Transverse colon (tissue), 3 donors: ENCODE data around the gene PLCH1.

ENCODE experiments used
- POLR2A ChIP-seq: fragments of 450-650 bp; IDR thresholded peaks from one replicate; pipeline ENCODE4 v1.6.1; 2016; ENCODE audit warnings: antibody characterized with exemption, mild to moderate bottlenecking, moderate library complexity
- TF ChIP-seq, protein P1 (sequence below), 5 experiments: fragments of 200-600 bp in 3 of 5; fragments of 450-650 bp in 2 of 5; sonication (generic) in 3 of 5; IDR thresholded peaks; 1 replicate in 2 of 5; 2 replicates in 3 of 5; pipeline ENCODE4 v1.5.1; 2016 to 2017; ENCODE audit warnings: antibody characterized with exemption in 5 of 5, inconsistent platforms in 3 of 5, mild to moderate bottlenecking in 2 of 5, moderate library complexity in 1 of 5

DNA sequence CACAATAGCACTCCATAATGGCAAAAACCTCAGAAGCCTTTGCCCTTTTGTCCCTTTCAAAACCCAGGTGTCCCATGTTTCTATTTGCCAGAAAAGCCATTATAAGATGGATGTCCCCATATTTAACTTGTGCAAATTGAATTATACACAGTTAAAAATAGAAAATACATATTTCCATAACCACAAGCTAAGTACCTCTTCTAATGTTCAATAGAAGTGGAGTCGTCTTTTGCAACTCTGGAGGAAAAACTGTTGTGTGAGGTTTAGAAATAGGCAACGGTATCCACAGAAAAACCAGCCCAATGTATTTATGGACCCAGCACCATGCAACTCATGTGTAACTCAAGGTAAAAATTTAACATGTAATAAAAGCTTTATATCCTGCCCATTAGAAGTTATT lies 367.8 kb downstream of the PLCH1 start:
- TF ChIP-seq, protein P1, sequence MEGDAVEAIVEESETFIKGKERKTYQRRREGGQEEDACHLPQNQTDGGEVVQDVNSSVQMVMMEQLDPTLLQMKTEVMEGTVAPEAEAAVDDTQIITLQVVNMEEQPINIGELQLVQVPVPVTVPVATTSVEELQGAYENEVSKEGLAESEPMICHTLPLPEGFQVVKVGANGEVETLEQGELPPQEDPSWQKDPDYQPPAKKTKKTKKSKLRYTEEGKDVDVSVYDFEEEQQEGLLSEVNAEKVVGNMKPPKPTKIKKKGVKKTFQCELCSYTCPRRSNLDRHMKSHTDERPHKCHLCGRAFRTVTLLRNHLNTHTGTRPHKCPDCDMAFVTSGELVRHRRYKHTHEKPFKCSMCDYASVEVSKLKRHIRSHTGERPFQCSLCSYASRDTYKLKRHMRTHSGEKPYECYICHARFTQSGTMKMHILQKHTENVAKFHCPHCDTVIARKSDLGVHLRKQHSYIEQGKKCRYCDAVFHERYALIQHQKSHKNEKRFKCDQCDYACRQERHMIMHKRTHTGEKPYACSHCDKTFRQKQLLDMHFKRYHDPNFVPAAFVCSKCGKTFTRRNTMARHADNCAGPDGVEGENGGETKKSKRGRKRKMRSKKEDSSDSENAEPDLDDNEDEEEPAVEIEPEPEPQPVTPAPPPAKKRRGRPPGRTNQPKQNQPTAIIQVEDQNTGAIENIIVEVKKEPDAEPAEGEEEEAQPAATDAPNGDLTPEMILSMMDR (IDR thresholded peaks at IDR 0.05) = no peak
- no peak for TF ChIP-seq POLR2A
